Keratinocyte (primary cell): ENCODE results near the gene ACAN. TPM values are rescaled to one million over a fixed set of nuclear protein-coding genes. Genes with fewer than 3 reads are reported as not detected.

Experiments used
- DNase-seq: peaks from one replicate; pipeline ENCODE4 v3.0.0-alpha.2; 2011; ENCODE audit warnings: low read depth, missing footprints, low spot score
- FAIRE-seq: peaks from 2 replicates; lab custom pipeline; 2011; peaks lifted over from hg19 to GRCh38; lab: Jason Lieb, UNC
- H2AFZ ChIP-seq: 2 replicates; pipeline ENCODE4 v1.6.0; 2012; ENCODE audit warnings: low read length, control low read depth, inconsistent platforms; ENCODE audit not compliant: control insufficient read depth
- H3K27ac ChIP-seq: 2 replicates; pipeline ENCODE4 v1.5.1; 2011; ENCODE audit warnings: low read length; ENCODE audit not compliant: control insufficient read depth, insufficient read depth
- H3K27me3 ChIP-seq: 3 replicates; pipeline ENCODE4 v1.6.0; 2011; ENCODE audit warnings: low read length; ENCODE audit not compliant: control insufficient read depth, insufficient read depth; ENCODE audit errors: extremely low read depth
- H3K36me3 ChIP-seq, 2 experiments: 2 replicates in 1 of 2; 3 replicates in 1 of 2; pipeline ENCODE4 v1.5.1; 2011; ENCODE audit warnings: low read length in 2 of 2, mild to moderate bottlenecking in 1 of 2; ENCODE audit not compliant: control insufficient read depth in 2 of 2, insufficient read depth in 2 of 2; ENCODE audit errors: extremely low read depth in 1 of 2
- H3K4me1 ChIP-seq: 3 replicates; pipeline ENCODE4 v1.5.1; 2011; ENCODE audit warnings: low read length; ENCODE audit not compliant: control insufficient read depth, insufficient read depth; ENCODE audit errors: extremely low read depth
- H3K4me2 ChIP-seq: 3 replicates; pipeline ENCODE4 v1.6.0; 2011; ENCODE audit warnings: low read depth, low read length; ENCODE audit not compliant: control insufficient read depth, insufficient read depth; ENCODE audit errors: extremely low read depth
- H3K4me3 ChIP-seq, 3 experiments: fragments of 200-600 bp in 1 of 3; sonication (generic) in 1 of 3; 2 replicates in 2 of 3; 3 replicates in 1 of 3; pipeline ENCODE4 v1.5.1; 2011 to 2016; ENCODE audit warnings: low read length in 3 of 3, mild to moderate bottlenecking in 3 of 3, control low read depth in 2 of 3, inconsistent platforms in 1 of 3, low read depth in 1 of 3, mixed read lengths in 1 of 3, mixed run types in 1 of 3, moderate library complexity in 1 of 3; ENCODE audit not compliant: control insufficient read depth in 2 of 3, insufficient read depth in 2 of 3; ENCODE audit errors: extremely low read depth in 1 of 3
- H3K79me2 ChIP-seq: 2 replicates; pipeline ENCODE4 v1.6.0; 2012; ENCODE audit warnings: low read length; ENCODE audit not compliant: control insufficient read depth, insufficient read depth
- H3K9ac ChIP-seq: 3 replicates; pipeline ENCODE4 v1.6.0; 2011; ENCODE audit warnings: low read length; ENCODE audit not compliant: control insufficient read depth, insufficient read depth; ENCODE audit errors: extremely low read depth
- H3K9me1 ChIP-seq: 3 replicates; pipeline ENCODE4 v1.6.0; 2011; ENCODE audit warnings: low read length; ENCODE audit not compliant: control insufficient read depth, insufficient read depth; ENCODE audit errors: extremely low read depth
- H3K9me3 ChIP-seq: 2 replicates; pipeline ENCODE4 v1.5.1; 2012; ENCODE audit warnings: low read depth, low read length; ENCODE audit not compliant: control insufficient read depth
- H4K20me1 ChIP-seq: 3 replicates; pipeline ENCODE4 v1.6.0; 2011; ENCODE audit warnings: low read length; ENCODE audit not compliant: control insufficient read depth, insufficient read depth; ENCODE audit errors: extremely low read depth
- EZH2 ChIP-seq: IDR thresholded peaks from one replicate; pipeline ENCODE4 v1.6.1; 2012; ENCODE audit warnings: inconsistent platforms, mild to moderate bottlenecking, low read length, moderate library complexity
- dilution Hi-C: fragments of 300-500 bp; cut with MboI; formaldehyde crosslinking; loops from one replicate; pipeline ENCODE4 v1.7.0; 2020; ENCODE audit warnings: low sequenced_read_pairs; ENCODE audit not compliant: extremely low pct_ligation_motif_present
- polyA plus RNA-seq, 5 experiments: library from polyadenylated mRNA; depleted of rRNA in 3 of 5; stranded (reverse) in 3 of 5; stranded (forward) in 1 of 5; unstranded in 1 of 5; fragments of >200 nt; gene quantifications; 1 replicate in 1 of 5; 2 replicates in 3 of 5; 3 replicates in 1 of 5; pipeline versions ENCODE4 v1.2.1 to v1.2.3, GENCODE V29; 2011 to 2012; ENCODE audit warnings: missing spikeins in 2 of 5, low read depth in 1 of 5, low replicate concordance in 1 of 5
- TF ChIP-seq, protein P1 (sequence below), 3 experiments: IDR thresholded peaks in 1 of 3; conservative IDR thresholded peaks in 1 of 3; optimal IDR thresholded peaks in 1 of 3; 2 replicates in 2 of 3; 3 replicates in 1 of 3; pipeline versions ENCODE3 to v1.5.1; 2011; ENCODE audit warnings: low read length in 3 of 3, mild to moderate bottlenecking in 3 of 3, moderate library complexity in 2 of 3, control low read depth in 1 of 3, inconsistent platforms in 1 of 3; ENCODE audit not compliant: insufficient read depth in 2 of 3; ENCODE audit errors: extremely low read depth in 1 of 3

Gene ACAN
- polyA plus RNA-seq, 1 donor (not counting 4 experiments of a cell fraction or from before 2014, with no cell fraction given) = not detected

DNA sequence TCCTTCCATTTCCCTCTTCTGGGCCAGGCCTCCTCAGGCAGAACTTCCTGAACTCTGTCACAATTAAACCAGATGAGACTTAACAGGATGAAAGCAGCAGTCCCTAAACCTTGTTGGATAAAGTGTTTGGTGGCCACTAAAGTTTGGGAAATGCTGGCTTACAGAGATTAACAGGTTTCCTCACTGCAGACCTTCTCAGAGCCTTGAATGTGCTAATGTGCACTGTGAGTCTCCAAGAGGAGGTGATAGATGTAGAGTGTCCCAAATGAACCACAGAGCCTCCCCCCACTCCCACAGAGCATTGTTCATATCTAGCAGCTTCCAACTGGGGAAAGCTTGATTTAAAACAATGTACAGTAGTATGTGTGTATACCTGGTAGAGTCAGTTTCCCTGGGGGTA lies 49.2 kb downstream of the ACAN start:
- H3K9ac ChIP-seq = no peak overlapping the region
- no peaks in the 10 kb centered on the region for H3K36me3 ChIP-seq
- H3K27me3 ChIP-seq = peaks cover 2% of the 10 kb centered on the region
- H3K9me3 ChIP-seq = no peaks in the 10 kb centered on the region
- dilution Hi-C loops = no loop called here
- H4K20me1 ChIP-seq = no peaks in the 10 kb centered on the region
- no peaks in the 10 kb centered on the region for H3K4me1 ChIP-seq
- DNase-seq = no peak
- no peak overlapping the region for H2AFZ ChIP-seq
- H3K9me1 ChIP-seq = no peaks in the 10 kb centered on the region
- no peak for FAIRE-seq
- no peak overlapping the region for H3K4me3 ChIP-seq
- H3K79me2 ChIP-seq = no peaks in the 10 kb centered on the region
- TF ChIP-seq, protein P1, sequence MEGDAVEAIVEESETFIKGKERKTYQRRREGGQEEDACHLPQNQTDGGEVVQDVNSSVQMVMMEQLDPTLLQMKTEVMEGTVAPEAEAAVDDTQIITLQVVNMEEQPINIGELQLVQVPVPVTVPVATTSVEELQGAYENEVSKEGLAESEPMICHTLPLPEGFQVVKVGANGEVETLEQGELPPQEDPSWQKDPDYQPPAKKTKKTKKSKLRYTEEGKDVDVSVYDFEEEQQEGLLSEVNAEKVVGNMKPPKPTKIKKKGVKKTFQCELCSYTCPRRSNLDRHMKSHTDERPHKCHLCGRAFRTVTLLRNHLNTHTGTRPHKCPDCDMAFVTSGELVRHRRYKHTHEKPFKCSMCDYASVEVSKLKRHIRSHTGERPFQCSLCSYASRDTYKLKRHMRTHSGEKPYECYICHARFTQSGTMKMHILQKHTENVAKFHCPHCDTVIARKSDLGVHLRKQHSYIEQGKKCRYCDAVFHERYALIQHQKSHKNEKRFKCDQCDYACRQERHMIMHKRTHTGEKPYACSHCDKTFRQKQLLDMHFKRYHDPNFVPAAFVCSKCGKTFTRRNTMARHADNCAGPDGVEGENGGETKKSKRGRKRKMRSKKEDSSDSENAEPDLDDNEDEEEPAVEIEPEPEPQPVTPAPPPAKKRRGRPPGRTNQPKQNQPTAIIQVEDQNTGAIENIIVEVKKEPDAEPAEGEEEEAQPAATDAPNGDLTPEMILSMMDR (optimal IDR thresholded peaks at IDR 0.05 in 1 of 3, IDR thresholded peaks at IDR 0.05 in 1 of 3, conservative IDR thresholded peaks at IDR 0.05 in 1 of 3; ENCODE audit: extremely low read depth in 1 of 3, insufficient read depth in 2 of 3, low read length in 3 of 3) = no peak
- TF ChIP-seq EZH2 = no peak
- no peak overlapping the region for H3K4me2 ChIP-seq
- no peak overlapping the region for H3K27ac ChIP-seq

DNA sequence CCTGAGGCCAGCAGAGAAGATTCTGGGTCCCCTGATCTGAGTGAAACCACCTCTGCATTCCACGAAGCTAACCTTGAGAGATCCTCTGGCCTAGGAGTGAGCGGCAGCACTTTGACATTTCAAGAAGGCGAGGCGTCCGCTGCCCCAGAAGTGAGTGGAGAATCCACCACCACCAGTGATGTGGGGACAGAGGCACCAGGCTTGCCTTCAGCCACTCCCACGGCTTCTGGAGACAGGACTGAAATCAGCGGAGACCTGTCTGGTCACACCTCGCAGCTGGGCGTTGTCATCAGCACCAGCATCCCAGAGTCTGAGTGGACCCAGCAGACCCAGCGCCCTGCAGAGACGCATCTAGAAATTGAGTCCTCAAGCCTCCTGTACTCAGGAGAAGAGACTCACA lies 55.7 kb downstream of the ACAN start:
- DNase-seq (no peak), FAIRE-seq (no peak)
- no peak overlapping the region for H2AFZ ChIP-seq
- H3K9ac ChIP-seq = no peak overlapping the region
- H3K36me3 ChIP-seq = no peaks in the 10 kb centered on the region
- H4K20me1 ChIP-seq = no peaks in the 10 kb centered on the region
- no peak overlapping the region for H3K27ac ChIP-seq
- no peaks in the 10 kb centered on the region for H3K9me3 ChIP-seq
- H3K4me1 ChIP-seq = no peaks in the 10 kb centered on the region
- H3K9me1 ChIP-seq = no peaks in the 10 kb centered on the region
- H3K4me3 ChIP-seq = no peak overlapping the region
- TF ChIP-seq EZH2 = no peak
- TF ChIP-seq, protein P1 (optimal IDR thresholded peaks at IDR 0.05 in 1 of 3, IDR thresholded peaks at IDR 0.05 in 1 of 3, conservative IDR thresholded peaks at IDR 0.05 in 1 of 3; ENCODE audit: extremely low read depth in 1 of 3, insufficient read depth in 2 of 3, low read length in 3 of 3) = no peak
- H3K4me2 ChIP-seq = no peak overlapping the region
- dilution Hi-C loops = no loop called here
- no peaks in the 10 kb centered on the region for H3K79me2 ChIP-seq
- H3K27me3 ChIP-seq = no peaks in the 10 kb centered on the region
